ENCODE data around the gene SLIT1. TPM values are rescaled to one million over a fixed set of nuclear protein-coding genes. Genes with fewer than 3 reads are reported as not detected.

SLIT1 gene
- total RNA-seq, 1 experiment from 2014 or later, result 1.0 TPM

- Histone ChIP-seq H2AFZ (ENCODE audit: low read length) (no peak overlapping the region), H3K27me3 (ENCODE audit: low read length) (no peaks in the 10 kb centered on the region), H3K4me3 (ENCODE audit: low read length) (no peak overlapping the region), H3K9ac (ENCODE audit: low read length) (no peak overlapping the region), H3K4me1 (ENCODE audit: low read length) (peaks cover 5% of the 10 kb centered on the region), H3K9me3 (ENCODE audit: low read length) (no peaks in the 10 kb centered on the region), H4K20me1 (ENCODE audit: insufficient read depth, low read depth, low read length) (no peaks in the 10 kb centered on the region), H3K4me2 (ENCODE audit: low read depth, low read length, poor library complexity, severe bottlenecking) (no peak overlapping the region), H3K36me3 (ENCODE audit: insufficient read depth, low read length) (no peaks in the 10 kb centered on the region), H3K79me2 (ENCODE audit: low read length) (no peaks in the 10 kb centered on the region), H3K9me2 (replicated peaks; ENCODE audit: insufficient read depth, low read length) (no peaks in the 10 kb centered on the region), H3K27ac (ENCODE audit: low read length) (no peak overlapping the region)
- DNase-seq, result no peak
These were observed 10.0 kb upstream of the SLIT1 start for GRCh38 chr10:97195706-97196222.

- Histone ChIP-seq H3K4me3 (ENCODE audit: low read length) (no peak overlapping the region), H3K27me3 (ENCODE audit: low read length) (no peaks in the 10 kb centered on the region), H3K9me2 (replicated peaks; ENCODE audit: insufficient read depth, low read length) (no peaks in the 10 kb centered on the region), H3K79me2 (ENCODE audit: low read length) (no peaks in the 10 kb centered on the region), H3K4me2 (ENCODE audit: low read depth, low read length, poor library complexity, severe bottlenecking) (no peak overlapping the region), H3K27ac (ENCODE audit: low read length) (no peak overlapping the region), H3K9ac (ENCODE audit: low read length) (no peak overlapping the region), H3K4me1 (ENCODE audit: low read length) (no peaks in the 10 kb centered on the region), H2AFZ (ENCODE audit: low read length) (no peak overlapping the region), H3K9me3 (ENCODE audit: low read length) (no peaks in the 10 kb centered on the region), H4K20me1 (ENCODE audit: insufficient read depth, low read depth, low read length) (no peaks in the 10 kb centered on the region), H3K36me3 (ENCODE audit: insufficient read depth, low read length) (no peaks in the 10 kb centered on the region)
- no peak for DNase-seq
These were observed 7.2 kb upstream of the SLIT1 start for GRCh38 chr10:97192952-97193435.

- Histone ChIP-seq H3K79me2 (ENCODE audit: low read length) (no peaks in the 10 kb centered on the region), H2AFZ (ENCODE audit: low read length) (no peak overlapping the region), H3K9me3 (ENCODE audit: low read length) (no peaks in the 10 kb centered on the region), H4K20me1 (ENCODE audit: insufficient read depth, low read depth, low read length) (no peaks in the 10 kb centered on the region), H3K4me2 (ENCODE audit: low read depth, low read length, poor library complexity, severe bottlenecking) (no peak overlapping the region), H3K9ac (ENCODE audit: low read length) (no peak overlapping the region), H3K27me3 (ENCODE audit: low read length) (no peaks in the 10 kb centered on the region), H3K36me3 (ENCODE audit: insufficient read depth, low read length) (no peaks in the 10 kb centered on the region), H3K27ac (ENCODE audit: low read length) (no peak overlapping the region), H3K4me3 (ENCODE audit: low read length) (no peak overlapping the region), H3K4me1 (ENCODE audit: low read length) (no peaks in the 10 kb centered on the region), H3K9me2 (replicated peaks; ENCODE audit: insufficient read depth, low read length) (no peaks in the 10 kb centered on the region)
- DNase-seq, result no peak
These were observed 4.7 kb upstream of the SLIT1 start for GRCh38 chr10:97190450-97190849.

GRCh38 chr10:97188261-97188711 lies 2.5 kb upstream of the SLIT1 start:
- Histone ChIP-seq H3K4me2 (ENCODE audit: low read depth, low read length, poor library complexity, severe bottlenecking) (no peak overlapping the region), H3K27ac (ENCODE audit: low read length) (no peak overlapping the region), H3K9ac (ENCODE audit: low read length) (no peak overlapping the region), H3K9me2 (replicated peaks; ENCODE audit: insufficient read depth, low read length) (no peaks in the 10 kb centered on the region), H3K27me3 (ENCODE audit: low read length) (no peaks in the 10 kb centered on the region), H3K4me3 (ENCODE audit: low read length) (no peak overlapping the region), H2AFZ (ENCODE audit: low read length) (no peak overlapping the region), H4K20me1 (ENCODE audit: insufficient read depth, low read depth, low read length) (no peaks in the 10 kb centered on the region), H3K4me1 (ENCODE audit: low read length) (no peaks in the 10 kb centered on the region), H3K9me3 (ENCODE audit: low read length) (no peaks in the 10 kb centered on the region), H3K36me3 (ENCODE audit: insufficient read depth, low read length) (no peaks in the 10 kb centered on the region), H3K79me2 (ENCODE audit: low read length) (no peaks in the 10 kb centered on the region)
- no peak for DNase-seq

- Histone ChIP-seq H3K4me3 (ENCODE audit: low read length) (no peak overlapping the region), H3K27me3 (ENCODE audit: low read length) (no peaks in the 10 kb centered on the region), H3K79me2 (ENCODE audit: low read length) (no peaks in the 10 kb centered on the region), H3K9me3 (ENCODE audit: low read length) (no peaks in the 10 kb centered on the region), H2AFZ (ENCODE audit: low read length) (no peak overlapping the region), H3K4me2 (ENCODE audit: low read depth, low read length, poor library complexity, severe bottlenecking) (no peak overlapping the region), H4K20me1 (ENCODE audit: insufficient read depth, low read depth, low read length) (no peaks in the 10 kb centered on the region), H3K9me2 (replicated peaks; ENCODE audit: insufficient read depth, low read length) (no peaks in the 10 kb centered on the region), H3K36me3 (ENCODE audit: insufficient read depth, low read length) (no peaks in the 10 kb centered on the region), H3K4me1 (ENCODE audit: low read length) (no peaks in the 10 kb centered on the region), H3K9ac (ENCODE audit: low read length) (no peak overlapping the region), H3K27ac (ENCODE audit: low read length) (no peak overlapping the region)
- DNase-seq, result no peak
These were observed 1.2 kb upstream of the SLIT1 start for GRCh38 chr10:97186911-97187310.

GRCh38 chr10:97184971-97185325 lies 811 bp downstream of the SLIT1 start:
- no peak overlapping the region for H3K4me2 ChIP-seq (ENCODE audit: low read depth, low read length, poor library complexity, severe bottlenecking)
- no peaks in the 10 kb centered on the region for H3K9me2 ChIP-seq (replicated peaks; ENCODE audit: insufficient read depth, low read length)
- no peaks in the 10 kb centered on the region for H3K4me1 ChIP-seq (ENCODE audit: low read length)
- no peak for DNase-seq
- H3K4me3 ChIP-seq (ENCODE audit: low read length), result no peak overlapping the region
- H3K9ac ChIP-seq (ENCODE audit: low read length), result no peak overlapping the region
- no peaks in the 10 kb centered on the region for H4K20me1 ChIP-seq (ENCODE audit: insufficient read depth, low read depth, low read length)
- H3K36me3 ChIP-seq (ENCODE audit: insufficient read depth, low read length), result no peaks in the 10 kb centered on the region
- no peaks in the 10 kb centered on the region for H3K27me3 ChIP-seq (ENCODE audit: low read length)
- H3K27ac ChIP-seq (ENCODE audit: low read length), result no peak overlapping the region
- H3K9me3 ChIP-seq (ENCODE audit: low read length), result no peaks in the 10 kb centered on the region
- H3K79me2 ChIP-seq (ENCODE audit: low read length), result no peaks in the 10 kb centered on the region
- no peak overlapping the region for H2AFZ ChIP-seq (ENCODE audit: low read length)

GRCh38 chr10:97183314-97183713 lies 2.4 kb downstream of the SLIT1 start:
- Histone ChIP-seq H3K79me2 (ENCODE audit: low read length) (no peaks in the 10 kb centered on the region), H3K4me3 (ENCODE audit: low read length) (no peak overlapping the region), H3K27ac (ENCODE audit: low read length) (no peak overlapping the region), H3K36me3 (ENCODE audit: insufficient read depth, low read length) (no peaks in the 10 kb centered on the region), H4K20me1 (ENCODE audit: insufficient read depth, low read depth, low read length) (no peaks in the 10 kb centered on the region), H3K4me1 (ENCODE audit: low read length) (no peaks in the 10 kb centered on the region), H3K9me3 (ENCODE audit: low read length) (no peaks in the 10 kb centered on the region), H3K27me3 (ENCODE audit: low read length) (no peaks in the 10 kb centered on the region), H3K9ac (ENCODE audit: low read length) (no peak overlapping the region), H3K9me2 (replicated peaks; ENCODE audit: insufficient read depth, low read length) (no peaks in the 10 kb centered on the region), H2AFZ (ENCODE audit: low read length) (no peak overlapping the region), H3K4me2 (ENCODE audit: low read depth, low read length, poor library complexity, severe bottlenecking) (no peak overlapping the region)
- DNase-seq, result no peak

- no peaks in the 10 kb centered on the region for H3K9me3 ChIP-seq (ENCODE audit: low read length)
- no peaks in the 10 kb centered on the region for H4K20me1 ChIP-seq (ENCODE audit: insufficient read depth, low read depth, low read length)
- H3K4me2 ChIP-seq (ENCODE audit: low read depth, low read length, poor library complexity, severe bottlenecking), result no peak overlapping the region
- no peaks in the 10 kb centered on the region for H3K36me3 ChIP-seq (ENCODE audit: insufficient read depth, low read length)
- H3K4me1 ChIP-seq (ENCODE audit: low read length), result no peaks in the 10 kb centered on the region
- H3K4me3 ChIP-seq (ENCODE audit: low read length), result no peak overlapping the region
- no peak overlapping the region for H3K9ac ChIP-seq (ENCODE audit: low read length)
- H3K79me2 ChIP-seq (ENCODE audit: low read length), result no peaks in the 10 kb centered on the region
- no peak overlapping the region for H3K27ac ChIP-seq (ENCODE audit: low read length)
- no peak for DNase-seq
- H3K27me3 ChIP-seq (ENCODE audit: low read length), result no peaks in the 10 kb centered on the region
- H3K9me2 ChIP-seq (replicated peaks; ENCODE audit: insufficient read depth, low read length), result no peaks in the 10 kb centered on the region
- H2AFZ ChIP-seq (ENCODE audit: low read length), result no peak overlapping the region
These were observed 3.3 kb downstream of the SLIT1 start for GRCh38 chr10:97182288-97182990.
